ENCODE results near the gene IGF1.

GRCh38 chr12:102503831-102504230 is 23.5 kb upstream of the IGF1 start:
- no peak for TF ChIP-seq CTCF (IDR thresholded peaks at IDR 0.05)
- no peak for TF ChIP-seq POLR2A (IDR thresholded peaks at IDR 0.05)
- no peak for TF ChIP-seq POLR2AphosphoS5 (IDR thresholded peaks at IDR 0.05)
